ENCODE results near the gene PNMA3. TPM values are rescaled to one million over a fixed set of nuclear protein-coding genes. Genes with fewer than 3 reads are reported as not detected.
"Not testable (repeated sequence)": the region's sequence is repeated elsewhere in the genome, so short reads cannot be mapped to it uniquely, and the experiment has no call there.

The PNMA3 gene
- total and polyA plus RNA-seq, 2 donors (not counting 3 experiments of a cell fraction or from before 2014, with no cell fraction given), result not detected

- TF ChIP-seq POLR2AphosphoS5 (IDR thresholded peaks at IDR 0.05; ENCODE audit: insufficient read depth, low read depth, low read length) (no peak), JUN (IDR thresholded peaks at IDR 0.05; ENCODE audit: borderline replicate concordance, insufficient read depth, insufficient read length, low read depth) (no peak), GATA2 (IDR thresholded peaks at IDR 0.05; ENCODE audit: insufficient read depth, insufficient read length, low read depth, low read length) (no peak), MYC (IDR thresholded peaks at IDR 0.05; ENCODE audit: low read depth, low read length) (no peak), FOS (IDR thresholded peaks at IDR 0.05; ENCODE audit: borderline replicate concordance, insufficient read depth, low read length) (no peak), POLR2A (IDR thresholded peaks at IDR 0.05; ENCODE audit: low read depth, low read length) (no peak), EZH2 (IDR thresholded peaks at IDR 0.05; ENCODE audit: borderline replicate concordance, low read depth, low read length, severe bottlenecking) (no peak)
- TF ChIP-seq, protein P1, sequence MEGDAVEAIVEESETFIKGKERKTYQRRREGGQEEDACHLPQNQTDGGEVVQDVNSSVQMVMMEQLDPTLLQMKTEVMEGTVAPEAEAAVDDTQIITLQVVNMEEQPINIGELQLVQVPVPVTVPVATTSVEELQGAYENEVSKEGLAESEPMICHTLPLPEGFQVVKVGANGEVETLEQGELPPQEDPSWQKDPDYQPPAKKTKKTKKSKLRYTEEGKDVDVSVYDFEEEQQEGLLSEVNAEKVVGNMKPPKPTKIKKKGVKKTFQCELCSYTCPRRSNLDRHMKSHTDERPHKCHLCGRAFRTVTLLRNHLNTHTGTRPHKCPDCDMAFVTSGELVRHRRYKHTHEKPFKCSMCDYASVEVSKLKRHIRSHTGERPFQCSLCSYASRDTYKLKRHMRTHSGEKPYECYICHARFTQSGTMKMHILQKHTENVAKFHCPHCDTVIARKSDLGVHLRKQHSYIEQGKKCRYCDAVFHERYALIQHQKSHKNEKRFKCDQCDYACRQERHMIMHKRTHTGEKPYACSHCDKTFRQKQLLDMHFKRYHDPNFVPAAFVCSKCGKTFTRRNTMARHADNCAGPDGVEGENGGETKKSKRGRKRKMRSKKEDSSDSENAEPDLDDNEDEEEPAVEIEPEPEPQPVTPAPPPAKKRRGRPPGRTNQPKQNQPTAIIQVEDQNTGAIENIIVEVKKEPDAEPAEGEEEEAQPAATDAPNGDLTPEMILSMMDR (IDR thresholded peaks at IDR 0.05; ENCODE audit: extremely low read depth in 1 of 2, insufficient read depth in 1 of 2, low read depth in 1 of 2, low read length in 2 of 2), result no peak
- TF ChIP-seq, protein P2, sequence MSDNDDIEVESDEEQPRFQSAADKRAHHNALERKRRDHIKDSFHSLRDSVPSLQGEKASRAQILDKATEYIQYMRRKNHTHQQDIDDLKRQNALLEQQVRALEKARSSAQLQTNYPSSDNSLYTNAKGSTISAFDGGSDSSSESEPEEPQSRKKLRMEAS (IDR thresholded peaks at IDR 0.05; ENCODE audit: insufficient read depth, insufficient read length), result no peak
- POLR2A ChIA-PET, result no interaction called here
- DNase-seq (ENCODE audit: low read depth, low spot score) (no peak), FAIRE-seq (no peak)
- Histone ChIP-seq H3K27ac (ENCODE audit: insufficient read depth, low read depth, low read length) (no peak overlapping the region), H3K9me3 (replicated peaks; ENCODE audit: control insufficient read depth, insufficient read depth, low read length) (no peaks in the 10 kb centered on the region), H3K9ac (replicated peaks; ENCODE audit: extremely low read depth, insufficient read depth, low read length) (no peak overlapping the region), H3K36me3 (ENCODE audit: control insufficient read depth in 2 of 2, extremely low read depth in 1 of 2, insufficient read depth in 2 of 2, low read length in 2 of 2) (no peaks in the 10 kb centered on the region), H2AFZ (ENCODE audit: low read depth, low read length) (no peak overlapping the region), H3K79me2 (ENCODE audit: control insufficient read depth, insufficient read depth, low read length) (no peaks in the 10 kb centered on the region), H3K4me2 (ENCODE audit: insufficient read depth, low read length) (no peak overlapping the region), H4K20me1 (replicated peaks; ENCODE audit: control insufficient read depth, extremely low read depth, insufficient read depth, low read length) (no peaks in the 10 kb centered on the region), H3K4me1 (ENCODE audit: control insufficient read depth, extremely low read depth, insufficient read depth, low read length) (no peaks in the 10 kb centered on the region), H3K27me3 (ENCODE audit: control insufficient read depth in 2 of 2, insufficient read depth in 2 of 2, low read length in 2 of 2) (no peaks in the 10 kb centered on the region), H3K9me1 (replicated peaks; ENCODE audit: control insufficient read depth, extremely low read depth, insufficient read depth, low read length) (no peaks in the 10 kb centered on the region), H3K4me3 (replicated peaks in 1 of 3; ENCODE audit: insufficient read depth in 1 of 3, low read depth in 1 of 3, low read length in 3 of 3) (no peak overlapping the region)
- intact Hi-C loops (cut with micrococcal nuclease), result no loop called here
- CTCF ChIA-PET, result no interaction called here
- dilution Hi-C loops (cut with MboI; ENCODE audit: extremely low pct_ligation_motif_present, low sequenced_read_pairs), result no loop called here
- no TSS peak for BruUV-seq (replicated peaks)
These were observed 19.1 kb downstream of the PNMA3 start for GRCh38 chrX:153075366-153075765.

- H3K4me2 ChIP-seq (ENCODE audit: insufficient read depth, low read length); H3K9me3 ChIP-seq (replicated peaks; ENCODE audit: control insufficient read depth, insufficient read depth, low read length); H3K9me1 ChIP-seq (replicated peaks; ENCODE audit: control insufficient read depth, extremely low read depth, insufficient read depth, low read length); H3K27me3 ChIP-seq (ENCODE audit: control insufficient read depth in 2 of 2, insufficient read depth in 2 of 2, low read length in 2 of 2); H2AFZ ChIP-seq (ENCODE audit: low read depth, low read length); BruUV-seq (replicated peaks); DNase-seq (ENCODE audit: low read depth, low spot score); H3K36me3 ChIP-seq (ENCODE audit: control insufficient read depth in 2 of 2, extremely low read depth in 1 of 2, insufficient read depth in 2 of 2, low read length in 2 of 2); H3K4me1 ChIP-seq (ENCODE audit: control insufficient read depth, extremely low read depth, insufficient read depth, low read length); H3K9ac ChIP-seq (replicated peaks; ENCODE audit: extremely low read depth, insufficient read depth, low read length); FAIRE-seq; intact Hi-C loops (cut with micrococcal nuclease); H3K27ac ChIP-seq (ENCODE audit: insufficient read depth, low read depth, low read length); dilution Hi-C loops (cut with MboI; ENCODE audit: extremely low pct_ligation_motif_present, low sequenced_read_pairs); H3K4me3 ChIP-seq (replicated peaks in 1 of 3; ENCODE audit: insufficient read depth in 1 of 3, low read depth in 1 of 3, low read length in 3 of 3); POLR2A ChIA-PET; H3K79me2 ChIP-seq (ENCODE audit: control insufficient read depth, insufficient read depth, low read length); CTCF ChIA-PET; H4K20me1 ChIP-seq (replicated peaks; ENCODE audit: control insufficient read depth, extremely low read depth, insufficient read depth, low read length): not testable (repeated sequence)
These were observed 21.3 kb downstream of the PNMA3 start for GRCh38 chrX:153077437-153078135.

All from endothelial cell of umbilical vein (primary cell).